CD4-positive, alpha-beta memory T cell (primary cell): ENCODE data around the gene GET4. TPM values are rescaled to one million over a fixed set of nuclear protein-coding genes. Genes with fewer than 3 reads are reported as not detected.
"Not testable (repeated sequence)": the region's sequence is repeated elsewhere in the genome, so short reads cannot be mapped to it uniquely, and the experiment has no call there.

Experiments
- CTCF ChIA-PET: fragments of 350-600 bp; sonication (Branson Sonifier 250); formaldehyde crosslinking; loops from one replicate; lab custom pipeline; 2021; ENCODE audit warnings: inconsistent platforms; ENCODE audit not compliant: partially characterized antibody; lab: Charles Lee
- POLR2A ChIA-PET: fragments of 350-600 bp; sonication (Branson Sonifier 250); formaldehyde crosslinking; loops from one replicate; lab custom pipeline; 2021; ENCODE audit not compliant: partially characterized antibody; lab: Charles Lee
- DNase-seq, 5 donors: peaks; one replicate each; pipeline versions ENCODE4 v3.0.0 to v3.0.0-alpha.2; 2020 to 2022; ENCODE audit warnings: mixed read lengths in 1 of 5
- H3K27ac ChIP-seq: one replicate; pipeline ENCODE4 v1.7.0; 2013; ENCODE audit warnings: low read depth, low read length
- H3K27me3 ChIP-seq: 2 replicates; pipeline ENCODE4 v1.7.0; 2013; ENCODE audit warnings: mild to moderate bottlenecking, low read length, moderate library complexity; ENCODE audit not compliant: insufficient read depth
- H3K36me3 ChIP-seq: 2 replicates; pipeline ENCODE4 v1.7.0; 2013; ENCODE audit warnings: mild to moderate bottlenecking, low read length, moderate library complexity; ENCODE audit not compliant: insufficient read depth
- H3K4me1 ChIP-seq: 2 replicates; pipeline ENCODE4 v1.7.0; 2013; ENCODE audit warnings: mild to moderate bottlenecking, low read length, moderate library complexity; ENCODE audit not compliant: insufficient read depth
- H3K4me3 ChIP-seq, 2 donors: one replicate each; pipeline ENCODE4 v1.7.0; 2013; ENCODE audit warnings: low read length in 2 of 2, mild to moderate bottlenecking in 1 of 2
- H3K9me3 ChIP-seq, 2 donors: one replicate each; pipeline ENCODE4 v1.7.0; 2013; ENCODE audit warnings: low read length in 2 of 2, control low read depth in 1 of 2; ENCODE audit not compliant: control insufficient read depth in 1 of 2
- H3K27ac Mint-ChIP-seq, 7 donors: one replicate each; pipeline ENCODE4 v1.8.0; 2020 to 2021; ENCODE audit warnings: mixed read lengths in 7 of 7, mild to moderate bottlenecking in 6 of 7, inconsistent platforms in 3 of 7, moderate library complexity in 3 of 7
- H3K27me3 Mint-ChIP-seq, 2 donors: one replicate each; pipeline ENCODE4 v1.8.0; 2020 to 2021; ENCODE audit warnings: mixed read lengths in 2 of 2
- H3K36me3 Mint-ChIP-seq, 2 donors: one replicate each; pipeline ENCODE4 v1.8.0; 2020 to 2021; ENCODE audit warnings: mixed read lengths in 2 of 2, inconsistent platforms in 1 of 2, mild to moderate bottlenecking in 1 of 2
- H3K4me1 Mint-ChIP-seq, 4 donors: one replicate each; pipeline ENCODE4 v1.8.0; 2020 to 2021; ENCODE audit warnings: mixed read lengths in 4 of 4, mild to moderate bottlenecking in 1 of 4
- H3K4me3 Mint-ChIP-seq, 8 donors: one replicate each; pipeline ENCODE4 v1.8.0; 2020 to 2021; ENCODE audit warnings: mixed read lengths in 8 of 8, mild to moderate bottlenecking in 7 of 8, moderate library complexity in 6 of 8, inconsistent platforms in 3 of 8
- H3K9me3 Mint-ChIP-seq, 8 donors: one replicate each; pipeline ENCODE4 v1.8.0; 2020 to 2021; ENCODE audit warnings: mixed read lengths in 8 of 8, mild to moderate bottlenecking in 5 of 8, inconsistent platforms in 3 of 8, moderate library complexity in 1 of 8
- intact Hi-C: fragments of 100-400 bp; cut with micrococcal nuclease; formaldehyde crosslinking; loops from one replicate; pipeline ENCODE4 v1.15.1; 2023
- polyA plus RNA-seq, 2 donors: library from polyadenylated mRNA; unstranded; fragments of 300-500 nt; fragmentation: Illumina TruSeq; gene quantifications; one replicate each; pipeline ENCODE4 v1.2.3, GENCODE V29; 2021
- total RNA-seq, 2 experiments: library from RNA; stranded (reverse); gene quantifications; one replicate each; pipeline ENCODE4 v1.2.3, GENCODE V29; 2021

Gene GET4
- total and polyA plus RNA-seq, 4 experiments from 2014 or later: 22.0 to 51.6 (median 38.1) TPM

DNA sequence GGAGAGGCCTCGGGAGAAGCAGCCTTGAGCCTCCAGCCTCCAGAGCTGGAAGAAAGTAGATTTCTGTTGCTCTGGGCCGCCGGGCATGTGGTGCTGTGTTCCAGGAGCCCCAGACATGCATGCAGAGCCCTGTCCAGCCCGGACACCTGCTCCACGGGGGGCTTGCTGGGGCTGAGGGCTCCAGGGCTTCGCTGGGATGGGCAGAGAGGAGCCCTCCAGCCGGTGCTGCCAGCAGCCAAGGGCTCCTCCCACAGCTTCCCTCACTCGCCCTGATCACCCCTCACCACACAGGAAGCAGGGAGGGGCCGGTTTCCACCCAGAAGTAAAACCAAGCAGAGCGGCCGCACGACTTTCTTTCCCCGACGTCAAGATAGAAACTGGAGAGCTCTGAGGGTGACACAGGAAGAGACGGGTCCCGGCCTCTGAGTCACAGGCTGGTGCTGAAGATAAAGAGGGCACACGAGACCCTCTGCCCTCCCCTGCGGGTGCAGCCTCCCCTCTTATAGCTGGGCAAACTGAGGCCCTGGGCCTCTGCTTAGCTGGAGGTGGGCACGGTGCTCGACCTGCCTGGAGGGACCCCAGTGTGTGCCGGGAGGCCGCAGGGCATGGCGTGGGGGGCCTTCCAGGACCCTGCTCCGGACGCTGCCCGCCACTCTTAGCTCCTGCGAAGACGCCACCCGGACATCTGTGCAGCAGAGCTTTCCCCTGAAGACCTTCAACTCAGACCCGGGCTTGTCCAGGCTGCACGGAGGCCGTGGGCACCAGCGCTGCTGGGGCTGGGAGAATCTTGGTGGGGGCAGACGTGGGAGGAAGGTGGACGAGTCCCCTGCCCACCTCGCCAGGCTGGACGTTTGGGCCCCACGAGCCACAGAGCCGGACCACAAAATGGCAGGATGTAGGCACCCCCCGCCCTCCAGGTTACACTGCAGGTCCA is 47.0 kb downstream of the GET4 start:
- Mint-ChIP-seq H3K36me3 (no peaks in the 10 kb centered on the region), H3K4me1 (peaks cover 7 to 30% (median 11%) of the 10 kb centered on the region in 4 donors), H3K27ac (peak overlapping the region; percentile 91 to 97 (median 95)), H3K9me3 (no peaks in the 10 kb centered on the region), H3K4me3 (peak overlapping the region; percentile 84 to 90 (median 88)), H3K27me3 (no peaks in the 10 kb centered on the region)
- ChIA-PET CTCF (interaction anchor here (0.9 to 3.5 kb wide), 6 partner anchors 14 to 70 kb away, joined by 3 to 19 read pairs (median 4); partner anchors contain the start of gene COX19), POLR2A (interaction anchor here (0.7 to 4.4 kb wide), 24 partner anchors 10 to 647 kb away, joined by 3 to 78 read pairs (median 4); partner anchors contain the start of genes ADAP1, COX19, GET4 and GPR146)
- Histone ChIP-seq H3K9me3 (no peaks in the 10 kb centered on the region), H3K27me3 (no peaks in the 10 kb centered on the region), H3K4me3 (peak overlapping the region; percentile 76 to 85), H3K27ac (peak overlapping the region; percentile 89), H3K36me3 (no peaks in the 10 kb centered on the region), H3K4me1 (peaks cover 34% of the 10 kb centered on the region)
- peak; percentile 90 to 97 (median 90) for DNase-seq
- intact Hi-C loops: loop anchor here (1.0 to 2.0 kb wide), 6 partner anchors 14 to 121 kb away; partner anchors contain the start of genes ADAP1, COX19, GET4 and GPR146

DNA sequence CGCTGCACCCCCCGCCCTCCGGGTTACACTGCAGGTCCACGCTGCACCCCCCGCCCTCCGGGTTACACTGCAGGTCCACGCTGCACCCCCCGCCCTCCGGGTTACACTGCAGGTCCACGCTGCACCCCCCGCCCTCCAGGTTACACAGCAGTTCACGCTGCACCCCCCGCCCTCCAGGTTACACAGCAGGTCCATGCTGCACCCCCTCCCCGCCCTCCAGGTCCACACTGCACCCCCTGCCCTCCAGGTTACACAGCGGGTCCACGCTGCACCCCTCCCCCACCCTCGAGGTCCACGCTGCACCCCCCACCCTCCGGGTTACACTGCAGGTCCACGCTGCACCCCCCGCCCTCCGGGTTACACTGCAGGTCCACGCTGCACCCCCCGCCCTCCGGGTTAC is 47.7 kb downstream of the GET4 start:
- ChIA-PET CTCF (interaction anchor here (1.0 to 3.5 kb wide), 5 partner anchors 15 to 69 kb away, joined by 3 to 19 read pairs (median 5); partner anchors contain the start of gene COX19), POLR2A (interaction anchor here (0.7 to 4.4 kb wide), 13 partner anchors 11 to 646 kb away, joined by 3 to 78 read pairs (median 5); partner anchors contain the start of genes ADAP1, COX19, GET4 and PSMG3)
- H3K9me3 Mint-ChIP-seq, H3K36me3 ChIP-seq, H3K27me3 ChIP-seq, H3K9me3 ChIP-seq, DNase-seq, H3K36me3 Mint-ChIP-seq, H3K27me3 Mint-ChIP-seq: not testable (repeated sequence)
- Mint-ChIP-seq H3K27ac (peak overlapping the region in 1 of 7 donors; percentile 78), H3K4me1 (peaks cover 8 to 30% (median 15%) of the 10 kb centered on the region in 4 donors), H3K4me3 (peak overlapping the region in 1 of 8 donors; percentile 88)
- Histone ChIP-seq H3K4me1 (peaks cover 34% of the 10 kb centered on the region), H3K27ac (peak overlapping the region; percentile 89), H3K4me3 (peak overlapping the region in 1 of 2 donors; percentile 85)
- intact Hi-C loops: loop anchor here (1.0 kb wide), 1 partner anchor 30 kb away; the partner anchor contains the start of gene ADAP1

- Histone ChIP-seq H3K4me1 (peaks cover 34% of the 10 kb centered on the region), H3K27me3 (no peaks in the 10 kb centered on the region), H3K27ac (peak overlapping the region; percentile 35), H3K36me3 (no peaks in the 10 kb centered on the region), H3K4me3 (no peak overlapping the region), H3K9me3 (no peaks in the 10 kb centered on the region)
- intact Hi-C loops: loop anchor here (1.0 kb wide), 1 partner anchor 30 kb away; the partner anchor contains the start of gene ADAP1
- ChIA-PET POLR2A (interaction anchor here (0.7 to 1.5 kb wide), 2 partner anchors 10 to 29 kb away, joined by 3 read pairs; partner anchors contain the start of gene ADAP1), CTCF (interaction anchor here (0.7 to 1.1 kb wide), 3 partner anchors 16 to 69 kb away, joined by 3 to 4 read pairs (median 3); no protein-coding TSS in a partner anchor)
- no peaks in the 10 kb centered on the region for H3K9me3 Mint-ChIP-seq
- H3K36me3 Mint-ChIP-seq: no peaks in the 10 kb centered on the region
- peak overlapping the region in 6 of 7 donors; percentile 29 to 91 (median 82) for H3K27ac Mint-ChIP-seq
- DNase-seq: no peak
- H3K4me1 Mint-ChIP-seq: peaks cover 10 to 35% (median 17%) of the 10 kb centered on the region in 4 donors
- H3K27me3 Mint-ChIP-seq: no peaks in the 10 kb centered on the region
- peak overlapping the region in 7 of 8 donors; percentile 57 to 81 (median 72) for H3K4me3 Mint-ChIP-seq
These were observed 48.3 kb downstream of the GET4 start for GRCh38 chr7:924541-925231.

DNA sequence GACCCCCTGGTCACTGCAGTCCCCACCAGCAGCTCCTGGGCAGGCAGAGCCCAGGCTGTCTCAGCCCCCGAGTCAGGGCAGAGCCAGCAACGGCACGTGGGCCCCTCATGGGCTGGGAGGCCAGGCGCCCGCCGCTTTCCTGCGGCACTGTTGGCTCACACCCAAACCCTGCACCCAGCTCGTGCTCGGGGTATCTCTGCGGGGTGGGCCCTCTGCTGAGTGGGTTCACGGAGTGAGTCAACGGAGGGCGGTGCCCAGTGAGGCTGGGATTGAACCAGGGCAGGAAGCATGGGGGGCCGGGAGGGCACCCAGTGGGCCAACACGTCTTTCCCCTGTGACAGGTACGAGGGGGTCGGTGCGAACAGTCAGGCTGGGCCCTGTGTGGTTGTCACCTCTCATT is 49.2 kb downstream of the GET4 start:
- Mint-ChIP-seq H3K27ac (peak overlapping the region in 2 of 7 donors; percentile 18 to 37), H3K9me3 (no peaks in the 10 kb centered on the region), H3K27me3 (no peaks in the 10 kb centered on the region), H3K4me1 (peaks cover 12 to 41% (median 21%) of the 10 kb centered on the region in 4 donors), H3K4me3 (peak overlapping the region in 1 of 8 donors; percentile 54), H3K36me3 (no peaks in the 10 kb centered on the region)
- ChIA-PET CTCF (interaction anchor here (0.7 to 1.1 kb wide), 3 partner anchors 16 to 68 kb away, joined by 3 to 4 read pairs (median 3); no protein-coding TSS in a partner anchor), POLR2A (interaction anchor here (1.5 kb wide), 1 partner anchor 28 kb away, joined by 3 read pairs; the partner anchor contains the start of gene ADAP1)
- no peaks in the 10 kb centered on the region for H3K9me3 ChIP-seq
- H3K4me1 ChIP-seq: peaks cover 34% of the 10 kb centered on the region
- intact Hi-C loops: no loop called here
- DNase-seq: no peak
- H3K27ac ChIP-seq: no peak overlapping the region
- H3K4me3 ChIP-seq: no peak overlapping the region
- no peaks in the 10 kb centered on the region for H3K36me3 ChIP-seq
- H3K27me3 ChIP-seq: no peaks in the 10 kb centered on the region

DNA sequence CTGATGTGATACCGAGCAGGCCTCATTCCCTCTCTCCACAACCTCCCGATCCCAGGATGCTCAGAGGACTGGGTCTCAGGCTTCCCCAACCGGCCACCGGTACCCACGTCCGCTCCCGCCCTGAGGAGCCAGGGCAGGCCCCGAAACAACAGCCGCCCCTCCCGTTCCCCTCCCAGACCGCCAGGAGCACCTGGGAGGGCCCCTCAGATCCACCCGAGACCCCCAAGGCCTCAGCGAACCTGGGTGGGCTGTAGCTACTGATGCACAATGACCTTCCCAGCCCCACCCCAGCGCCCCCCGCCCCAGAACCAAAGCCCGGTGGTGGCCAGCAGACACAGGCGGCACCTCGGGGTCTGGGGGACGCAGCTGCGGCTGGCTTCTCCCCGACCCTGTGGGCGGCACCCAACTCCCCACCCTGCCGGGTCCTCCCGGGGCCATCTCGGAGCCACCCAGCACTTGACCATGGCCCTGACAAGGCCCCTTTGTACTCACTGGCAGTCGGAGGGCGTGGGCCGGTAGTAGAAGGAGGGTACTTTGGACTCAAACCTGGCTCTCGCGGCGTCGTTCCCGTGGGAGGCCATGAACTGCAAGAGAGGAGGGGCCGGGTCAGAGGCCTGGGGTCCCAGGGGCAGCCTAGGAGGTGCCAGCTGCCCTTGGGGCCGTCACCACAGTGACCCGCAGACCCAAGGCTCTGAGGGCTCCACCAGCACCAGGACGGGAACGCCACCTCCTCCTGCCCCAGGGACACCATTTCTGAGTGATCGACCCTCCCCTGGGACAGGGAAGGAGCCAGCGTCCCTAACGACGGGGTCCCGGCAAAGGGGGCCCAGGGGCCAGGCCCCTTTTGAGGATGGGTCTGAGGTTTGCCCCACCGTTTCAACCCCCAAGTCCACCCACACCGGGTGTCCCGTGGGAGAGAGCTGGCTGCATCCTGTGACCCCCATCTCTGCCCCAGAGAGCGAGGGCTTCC is 50.0 kb downstream of the GET4 start:
- Histone ChIP-seq H3K4me3 (no peak overlapping the region), H3K4me1 (peaks cover 27% of the 10 kb centered on the region), H3K9me3 (no peaks in the 10 kb centered on the region), H3K27ac (no peak overlapping the region), H3K36me3 (no peaks in the 10 kb centered on the region), H3K27me3 (no peaks in the 10 kb centered on the region)
- peaks cover 7 to 34% (median 17%) of the 10 kb centered on the region in 4 donors for H3K4me1 Mint-ChIP-seq
- intact Hi-C loops: no loop called here
- no peaks in the 10 kb centered on the region for H3K36me3 Mint-ChIP-seq
- no peaks in the 10 kb centered on the region for H3K9me3 Mint-ChIP-seq
- no peak for DNase-seq
- peak overlapping the region in 1 of 8 donors; percentile 54 for H3K4me3 Mint-ChIP-seq
- ChIA-PET CTCF (interaction anchor here (0.8 kb wide), 1 partner anchor 16 kb away, joined by 3 read pairs; no protein-coding TSS in a partner anchor), POLR2A (no interaction called here)
- H3K27me3 Mint-ChIP-seq: no peaks in the 10 kb centered on the region
- peak overlapping the region in 1 of 7 donors; percentile 47 for H3K27ac Mint-ChIP-seq
